Measurements from ENCODE around the gene TNFRSF12A. TPM values are rescaled to one million over a fixed set of nuclear protein-coding genes. Genes with fewer than 3 reads are reported as not detected.
"Not testable (repeated sequence)": the region's sequence is repeated elsewhere in the genome, so short reads cannot be mapped to it uniquely, and the experiment has no call there.

Gene TNFRSF12A
- total RNA-seq, 1 experiment from 2014 or later: 147 TPM

- H3K9me3 Mint-ChIP-seq; H3K27ac ChIP-seq (ENCODE audit: insufficient read length, low read depth, low read length); H3K23me2 ChIP-seq (ENCODE audit: insufficient read length, low read depth, low read length, poor library complexity, severe bottlenecking); H3K56ac ChIP-seq (ENCODE audit: insufficient read length, low read depth, low read length); H3K79me1 ChIP-seq (ENCODE audit: insufficient read depth, low read depth, low read length, poor library complexity, severe bottlenecking); H3K4ac ChIP-seq (ENCODE audit: low read depth, low read length); H3K9ac ChIP-seq (ENCODE audit: extremely low read depth, insufficient read length, low read length); H4K20me1 ChIP-seq (ENCODE audit: control insufficient read depth, insufficient read depth, insufficient read length); H3K27ac Mint-ChIP-seq; DNase-seq; H2BK15ac ChIP-seq (ENCODE audit: low read depth, low read length); H2AFZ ChIP-seq (ENCODE audit: low read length); H3K4me2 ChIP-seq (ENCODE audit: insufficient read depth, insufficient read length, low read length); H2BK20ac ChIP-seq (ENCODE audit: low read depth, low read length, poor library complexity, severe bottlenecking); H3K14ac ChIP-seq (ENCODE audit: insufficient read depth, low read length); H3K4me1 ChIP-seq (ENCODE audit: insufficient read depth, low read length); H2BK5ac ChIP-seq (ENCODE audit: insufficient read length, low read length); H2BK120ac ChIP-seq (ENCODE audit: low read depth, low read length, poor library complexity, severe bottlenecking); H3K9me3 ChIP-seq (ENCODE audit: control insufficient read depth, low read depth, low read length); H3T11ph ChIP-seq (ENCODE audit: low read length); H2AK5ac ChIP-seq (ENCODE audit: insufficient read length, low read length); H3K79me2 ChIP-seq (ENCODE audit: insufficient read depth, low read length); H3K27me3 ChIP-seq (ENCODE audit: insufficient read depth, low read length); H4K91ac ChIP-seq (ENCODE audit: insufficient read length, low read depth, low read length); H4K5ac ChIP-seq (ENCODE audit: insufficient read length, low read depth, low read length); H2BK12ac ChIP-seq (ENCODE audit: insufficient read length, low read depth, low read length); H3K18ac ChIP-seq (ENCODE audit: insufficient read length, low read depth, low read length); H4K8ac ChIP-seq (replicated peaks; ENCODE audit: insufficient read length, low read depth, low read length); H3K23ac ChIP-seq (ENCODE audit: insufficient read length, low read depth, low read length); H3K4me3 Mint-ChIP-seq: not testable (repeated sequence)
- no CpG with 5 or more reads among the region's 13 CpGs for WGBS (ENCODE audit: extremely low coverage, insufficient read length, low lambda C conversion rate)
- Mint-ChIP-seq H3K36me3 (ENCODE audit: insufficient read depth in 1 of 3, low read depth in 3 of 3) (peaks cover 21 to 47% (median 26%) of the 10 kb centered on the region in 3 experiments), H3K4me1 (peaks cover 14 to 32% of the 10 kb centered on the region in 2 experiments), H3K27me3 (ENCODE audit: low read depth) (peaks cover 54% of the 10 kb centered on the region)
- TF ChIP-seq CTCF (conservative IDR thresholded peaks at IDR 0.05): peak; percentile 33; the same call in 2 of the 3 replicates
These were observed 33.2 kb downstream of the TNFRSF12A start for GRCh38 chr16:3053330-3053710.

Measured in H9 (cell line).